Natural killer cell (primary cell): ENCODE results near the gene EBF3. TPM values are rescaled to one million over a fixed set of nuclear protein-coding genes. Genes with fewer than 3 reads are reported as not detected.

Experiments used
- ATAC-seq, 3 donors: fragments of 150-1000 bp in 2 of 3; fragments of 200-7000 bp in 1 of 3; cut with Tn5 transposase; 1 replicate in 1 of 3; 2 replicates in 2 of 3; pipeline ENCODE4 v1.10.0; 2021; ENCODE audit warnings: mild to moderate bottlenecking in 2 of 3, moderate library complexity in 2 of 3
- DNase-seq, 2 donors: peaks; one replicate each; pipeline versions ENCODE4 v3.0.0 to v3.0.0-alpha.2; 2013 to 2021; ENCODE audit warnings: mixed read lengths in 1 of 2
- H3K27ac ChIP-seq: one replicate; pipeline ENCODE4 v1.5.1; 2013; ENCODE audit warnings: mild to moderate bottlenecking, low read length
- H3K27me3 ChIP-seq: one replicate; pipeline ENCODE4 v1.6.1; 2013; ENCODE audit warnings: low read length; ENCODE audit not compliant: control insufficient read depth, insufficient read depth
- H3K36me3 ChIP-seq: one replicate; pipeline ENCODE4 v1.6.1; 2013; ENCODE audit warnings: low read length; ENCODE audit not compliant: control insufficient read depth, insufficient read depth
- H3K4me1 ChIP-seq: one replicate; pipeline ENCODE4 v1.6.1; 2013; ENCODE audit warnings: low read length; ENCODE audit not compliant: control insufficient read depth, insufficient read depth
- H3K4me3 ChIP-seq: one replicate; pipeline ENCODE4 v1.5.1; 2013; ENCODE audit warnings: low read length
- H3K9me3 ChIP-seq: one replicate; pipeline ENCODE4 v1.6.1; 2013; ENCODE audit warnings: low read length; ENCODE audit not compliant: control insufficient read depth, insufficient read depth
- H3K27ac Mint-ChIP-seq, 2 donors: one replicate each; pipeline ENCODE4 v1.8.0; 2022; ENCODE audit warnings: mild to moderate bottlenecking in 2 of 2, mixed read lengths in 2 of 2, moderate library complexity in 1 of 2
- H3K27me3 Mint-ChIP-seq, 2 donors: one replicate each; pipeline ENCODE4 v1.8.0; 2022; ENCODE audit warnings: low read depth in 2 of 2, mixed read lengths in 2 of 2
- H3K36me3 Mint-ChIP-seq: one replicate; pipeline ENCODE4 v1.8.0; 2022; ENCODE audit warnings: mixed read lengths
- H3K4me1 Mint-ChIP-seq, 2 donors: one replicate each; pipeline ENCODE4 v1.8.0; 2022; ENCODE audit warnings: mixed read lengths in 2 of 2
- H3K4me3 Mint-ChIP-seq: one replicate; pipeline ENCODE4 v1.8.0; 2022; ENCODE audit warnings: mild to moderate bottlenecking, moderate library complexity, mixed read lengths
- H3K9me3 Mint-ChIP-seq, 2 donors: one replicate each; pipeline ENCODE4 v1.8.0; 2022; ENCODE audit warnings: mixed read lengths in 2 of 2
- WGBS: methylation state at CpG from one replicate; pipeline ENCODE4 v1.1.7; 2013; ENCODE audit warnings: missing lambda C conversion rate; ENCODE audit not compliant: insufficient coverage; 5-methylcytosine and 5-hydroxymethylcytosine counted together
- intact Hi-C: fragments of 100-400 bp; cut with micrococcal nuclease; formaldehyde crosslinking; loops from one replicate; pipeline ENCODE4 v1.14.2; 2022
- total RNA-seq, 4 donors: library from RNA; stranded (reverse); fragments of 120-200 nt in 1 of 4; gene quantifications; one replicate each; pipeline versions ENCODE4 v1.2.3 to v1.2.4, GENCODE V29; 2013 to 2022
- TF ChIP-seq, protein P1 (sequence below): fragments of 200-600 bp; IDR thresholded peaks from one replicate; pipeline ENCODE4 v1.8.0; 2022; ENCODE audit warnings: antibody characterized with exemption

The EBF3 gene
- total RNA-seq, 3 donors from 2014 or later (not counting 1 experiment from before 2014, with no cell fraction given), result not detected

GRCh38 chr10:129861776-129862531, 102.1 kb downstream of the EBF3 start:
- 84% methylated on average over 19 of the region's 22 CpGs for WGBS
- no peak overlapping the region for H3K4me3 ChIP-seq

GRCh38 chr10:129860396-129860795, 103.7 kb downstream of the EBF3 start:
- intact Hi-C loops, result no loop called here
- H3K4me3 Mint-ChIP-seq, result no peak overlapping the region
- no peak overlapping the region for H3K4me3 ChIP-seq
- peaks cover 0 to 6% of the 10 kb centered on the region in 2 donors for H3K27me3 Mint-ChIP-seq
- WGBS, result 88% methylated on average over 9 of the region's 9 CpGs
- ATAC-seq (no peak), DNase-seq (no peak)
- peaks cover 0 to 2% of the 10 kb centered on the region in 2 donors for H3K9me3 Mint-ChIP-seq
- no peaks in the 10 kb centered on the region for H3K9me3 ChIP-seq
- H3K4me1 ChIP-seq, result no peaks in the 10 kb centered on the region
- no peaks in the 10 kb centered on the region for H3K36me3 Mint-ChIP-seq
- no peaks in the 10 kb centered on the region for H3K27me3 ChIP-seq
- H3K27ac ChIP-seq, result no peak overlapping the region
- no peaks in the 10 kb centered on the region for H3K4me1 Mint-ChIP-seq
- TF ChIP-seq, protein P1, sequence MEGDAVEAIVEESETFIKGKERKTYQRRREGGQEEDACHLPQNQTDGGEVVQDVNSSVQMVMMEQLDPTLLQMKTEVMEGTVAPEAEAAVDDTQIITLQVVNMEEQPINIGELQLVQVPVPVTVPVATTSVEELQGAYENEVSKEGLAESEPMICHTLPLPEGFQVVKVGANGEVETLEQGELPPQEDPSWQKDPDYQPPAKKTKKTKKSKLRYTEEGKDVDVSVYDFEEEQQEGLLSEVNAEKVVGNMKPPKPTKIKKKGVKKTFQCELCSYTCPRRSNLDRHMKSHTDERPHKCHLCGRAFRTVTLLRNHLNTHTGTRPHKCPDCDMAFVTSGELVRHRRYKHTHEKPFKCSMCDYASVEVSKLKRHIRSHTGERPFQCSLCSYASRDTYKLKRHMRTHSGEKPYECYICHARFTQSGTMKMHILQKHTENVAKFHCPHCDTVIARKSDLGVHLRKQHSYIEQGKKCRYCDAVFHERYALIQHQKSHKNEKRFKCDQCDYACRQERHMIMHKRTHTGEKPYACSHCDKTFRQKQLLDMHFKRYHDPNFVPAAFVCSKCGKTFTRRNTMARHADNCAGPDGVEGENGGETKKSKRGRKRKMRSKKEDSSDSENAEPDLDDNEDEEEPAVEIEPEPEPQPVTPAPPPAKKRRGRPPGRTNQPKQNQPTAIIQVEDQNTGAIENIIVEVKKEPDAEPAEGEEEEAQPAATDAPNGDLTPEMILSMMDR, result no peak
- no peak overlapping the region for H3K27ac Mint-ChIP-seq
- H3K36me3 ChIP-seq, result no peaks in the 10 kb centered on the region

More at GRCh38 chr10:129861776-129862531, 102.1 kb downstream of the EBF3 start:
- Mint-ChIP-seq H3K4me3 (no peak overlapping the region), H3K9me3 (no peaks in the 10 kb centered on the region), H3K36me3 (no peaks in the 10 kb centered on the region), H3K27ac (no peak overlapping the region), H3K4me1 (no peaks in the 10 kb centered on the region), H3K27me3 (peaks cover 0 to 6% of the 10 kb centered on the region in 2 donors)
- no peak for DNase-seq
- TF ChIP-seq, protein P1, result no peak
- intact Hi-C loops, result no loop called here
- H3K4me1 ChIP-seq, result no peaks in the 10 kb centered on the region
- no peaks in the 10 kb centered on the region for H3K36me3 ChIP-seq
- no peak overlapping the region for H3K27ac ChIP-seq
- no peak for ATAC-seq
- H3K27me3 ChIP-seq, result no peaks in the 10 kb centered on the region
- H3K9me3 ChIP-seq, result no peaks in the 10 kb centered on the region

DNA sequence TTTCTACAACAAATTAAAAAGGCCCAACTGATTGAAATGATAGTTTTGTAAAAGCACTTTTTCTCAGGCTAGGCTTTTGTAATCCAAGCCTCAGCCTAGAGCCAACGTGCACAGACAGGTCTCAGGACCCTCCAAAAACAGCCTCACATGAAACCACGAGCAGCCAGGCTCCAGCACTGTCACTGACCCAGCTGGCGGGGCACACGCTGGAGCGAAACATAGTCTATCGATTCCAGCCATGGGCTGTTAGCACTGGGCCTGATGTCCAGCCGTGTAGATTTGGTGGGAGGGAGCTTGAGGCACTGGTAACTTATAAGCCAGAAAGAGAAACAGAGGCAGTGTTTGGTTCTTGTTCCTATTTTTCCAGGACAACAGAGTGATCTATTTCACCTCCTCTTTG, 104.5 kb downstream of the EBF3 start:
- intact Hi-C loops, result no loop called here

More for the DNA sequence above, 104.5 kb downstream of the EBF3 start:
- Histone ChIP-seq H3K27me3 (no peaks in the 10 kb centered on the region), H3K9me3 (no peaks in the 10 kb centered on the region), H3K4me3 (no peak overlapping the region), H3K4me1 (no peaks in the 10 kb centered on the region), H3K27ac (no peak overlapping the region), H3K36me3 (no peaks in the 10 kb centered on the region)
- TF ChIP-seq, protein P1, result no peak
- Mint-ChIP-seq H3K4me3 (no peak overlapping the region), H3K36me3 (no peaks in the 10 kb centered on the region), H3K9me3 (peaks cover 0 to 2% of the 10 kb centered on the region in 2 donors), H3K27me3 (peaks cover 0 to 6% of the 10 kb centered on the region in 2 donors), H3K27ac (no peak overlapping the region), H3K4me1 (no peaks in the 10 kb centered on the region)
- no peak for DNase-seq
- no peak for ATAC-seq
- WGBS, result 89% methylated on average over 7 of the region's 7 CpGs
